Measurements from ENCODE around the gene RFTN1. TPM values are rescaled to one million over a fixed set of nuclear protein-coding genes. Genes with fewer than 3 reads are reported as not detected.

The RFTN1 gene
- total RNA-seq, 1 donor from 2014 or later = 41.8 TPM

DNA sequence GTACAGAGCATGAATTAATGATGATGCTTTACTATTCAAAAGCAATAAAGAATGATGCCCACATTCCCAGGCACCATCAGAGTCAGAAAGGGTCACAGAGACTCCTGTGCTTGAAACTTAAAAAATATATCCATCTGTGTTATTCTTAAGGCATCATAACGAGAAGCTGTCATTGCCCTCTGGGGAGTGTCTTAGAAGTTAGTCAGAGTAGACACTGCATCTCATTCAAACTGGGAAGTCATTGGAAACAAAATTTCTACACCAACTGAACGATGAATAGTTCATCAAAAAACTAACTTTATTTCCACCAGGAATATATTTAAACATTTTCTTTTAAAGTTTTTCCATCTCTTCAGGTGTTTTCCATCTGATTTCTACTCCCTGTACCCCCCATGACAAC is 122.9 kb downstream of the RFTN1 start:
- H3K36me3 Mint-ChIP-seq (ENCODE audit: low read depth, unreplicated experiment) = no peaks in the 10 kb centered on the region
- no peak for DNase-seq (ENCODE audit: low spot score)
- H3K27me3 Mint-ChIP-seq (ENCODE audit: unreplicated experiment) = no peaks in the 10 kb centered on the region
- no peaks in the 10 kb centered on the region for H3K9me3 Mint-ChIP-seq (ENCODE audit: unreplicated experiment)
- no peak overlapping the region for H3K4me3 Mint-ChIP-seq (ENCODE audit: unreplicated experiment)
- no peak overlapping the region for H3K27ac Mint-ChIP-seq (ENCODE audit: unreplicated experiment)
- TF ChIP-seq CTCF (IDR thresholded peaks at IDR 0.05; ENCODE audit: unreplicated experiment) = no peak
- H3K4me1 Mint-ChIP-seq (ENCODE audit: unreplicated experiment) = peaks cover 17% of the 10 kb centered on the region

- no peak overlapping the region for H3K4me3 Mint-ChIP-seq (ENCODE audit: unreplicated experiment)
- no peaks in the 10 kb centered on the region for H3K27me3 Mint-ChIP-seq (ENCODE audit: unreplicated experiment)
- no peak for TF ChIP-seq CTCF (IDR thresholded peaks at IDR 0.05; ENCODE audit: unreplicated experiment)
- H3K4me1 Mint-ChIP-seq (ENCODE audit: unreplicated experiment) = peaks cover 17% of the 10 kb centered on the region
- DNase-seq (ENCODE audit: low spot score) = no peak
- H3K27ac Mint-ChIP-seq (ENCODE audit: unreplicated experiment) = no peak overlapping the region
- H3K36me3 Mint-ChIP-seq (ENCODE audit: low read depth, unreplicated experiment) = no peaks in the 10 kb centered on the region
- no peaks in the 10 kb centered on the region for H3K9me3 Mint-ChIP-seq (ENCODE audit: unreplicated experiment)
Measured at GRCh38 chr3:16388850-16389441, 124.6 kb downstream of the RFTN1 start.

GRCh38 chr3:16386561-16386960 is 126.9 kb downstream of the RFTN1 start:
- DNase-seq (ENCODE audit: low spot score) = no peak
- H3K9me3 Mint-ChIP-seq (ENCODE audit: unreplicated experiment) = no peaks in the 10 kb centered on the region
- peaks cover 5% of the 10 kb centered on the region for H3K36me3 Mint-ChIP-seq (ENCODE audit: low read depth, unreplicated experiment)
- no peaks in the 10 kb centered on the region for H3K27me3 Mint-ChIP-seq (ENCODE audit: unreplicated experiment)
- TF ChIP-seq CTCF (IDR thresholded peaks at IDR 0.05; ENCODE audit: unreplicated experiment) = no peak
- no peak overlapping the region for H3K27ac Mint-ChIP-seq (ENCODE audit: unreplicated experiment)
- H3K4me1 Mint-ChIP-seq (ENCODE audit: unreplicated experiment) = peaks cover 23% of the 10 kb centered on the region
- H3K4me3 Mint-ChIP-seq (ENCODE audit: unreplicated experiment) = no peak overlapping the region

DNA sequence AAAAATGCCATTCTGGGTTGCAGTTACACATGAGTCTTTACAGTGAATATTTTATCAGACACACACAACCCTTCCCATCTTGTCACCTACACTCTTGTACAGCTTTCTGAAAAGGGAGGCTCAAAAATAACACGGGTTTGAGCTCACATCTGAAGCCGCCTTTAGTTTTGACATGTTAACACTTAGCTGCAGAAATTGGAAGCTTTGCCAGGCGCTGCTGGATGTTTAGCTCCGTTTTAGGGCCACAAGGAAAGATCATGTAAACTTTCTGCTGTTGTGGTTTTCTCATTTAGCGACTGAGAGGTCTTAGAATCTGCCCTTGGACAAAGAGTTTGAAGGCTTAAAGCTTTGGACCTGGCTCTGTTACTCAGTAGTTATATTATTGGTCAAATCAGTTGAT is 128.3 kb downstream of the RFTN1 start:
- H3K4me3 Mint-ChIP-seq (ENCODE audit: unreplicated experiment) = no peak overlapping the region
- no peaks in the 10 kb centered on the region for H3K9me3 Mint-ChIP-seq (ENCODE audit: unreplicated experiment)

More for the DNA sequence above, 128.3 kb downstream of the RFTN1 start:
- Mint-ChIP-seq H3K4me1 (ENCODE audit: unreplicated experiment) (peaks cover 23% of the 10 kb centered on the region), H3K27ac (ENCODE audit: unreplicated experiment) (no peak overlapping the region), H3K36me3 (ENCODE audit: low read depth, unreplicated experiment) (peaks cover 5% of the 10 kb centered on the region), H3K27me3 (ENCODE audit: unreplicated experiment) (no peaks in the 10 kb centered on the region)
- no peak for DNase-seq (ENCODE audit: low spot score)
- no peak for TF ChIP-seq CTCF (IDR thresholded peaks at IDR 0.05; ENCODE audit: unreplicated experiment)
